Measurements from ENCODE around the gene C3orf20.

The C3orf20 gene

DNA sequence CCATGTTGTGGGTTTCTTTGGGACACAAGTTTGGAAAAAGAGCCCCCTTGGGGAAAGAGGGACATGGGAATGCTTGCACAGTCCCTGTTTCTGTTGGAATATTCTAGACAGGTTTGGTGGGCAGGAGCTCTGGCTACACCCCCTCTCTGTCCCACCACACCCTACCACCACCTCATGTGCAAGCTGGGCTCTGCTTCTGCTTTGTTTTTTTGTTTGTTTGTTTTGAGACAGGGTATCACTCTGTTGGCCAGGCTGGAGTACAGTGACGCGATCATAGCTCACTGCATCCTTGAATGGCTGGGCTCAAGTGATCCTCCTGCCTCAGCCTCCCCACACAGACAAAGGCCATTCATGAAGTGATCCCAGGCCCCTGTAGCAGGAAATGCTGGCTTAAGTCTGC is 86.9 kb downstream of the C3orf20 start:
- DNase-seq, result no peak

DNA sequence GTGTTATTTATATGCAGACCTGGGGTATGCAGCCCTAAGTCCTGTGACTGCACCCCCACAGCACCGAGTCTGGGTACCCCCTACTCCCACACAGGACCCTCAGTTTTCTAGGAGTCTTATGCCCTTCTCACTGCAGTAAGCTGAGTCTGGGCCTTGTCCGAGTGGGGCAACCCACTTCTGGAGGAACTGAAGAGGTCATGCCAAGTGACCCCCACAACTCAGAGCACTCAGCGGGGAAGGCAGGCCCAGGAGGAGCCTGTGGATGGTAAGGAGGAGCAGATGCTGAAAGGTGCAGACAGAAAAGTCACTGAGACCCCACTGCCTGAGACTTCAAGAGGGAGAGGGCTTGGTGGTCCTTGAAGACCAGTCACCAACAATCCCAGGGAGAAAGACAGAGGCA is 87.8 kb downstream of the C3orf20 start:
- no peak for DNase-seq

DNA sequence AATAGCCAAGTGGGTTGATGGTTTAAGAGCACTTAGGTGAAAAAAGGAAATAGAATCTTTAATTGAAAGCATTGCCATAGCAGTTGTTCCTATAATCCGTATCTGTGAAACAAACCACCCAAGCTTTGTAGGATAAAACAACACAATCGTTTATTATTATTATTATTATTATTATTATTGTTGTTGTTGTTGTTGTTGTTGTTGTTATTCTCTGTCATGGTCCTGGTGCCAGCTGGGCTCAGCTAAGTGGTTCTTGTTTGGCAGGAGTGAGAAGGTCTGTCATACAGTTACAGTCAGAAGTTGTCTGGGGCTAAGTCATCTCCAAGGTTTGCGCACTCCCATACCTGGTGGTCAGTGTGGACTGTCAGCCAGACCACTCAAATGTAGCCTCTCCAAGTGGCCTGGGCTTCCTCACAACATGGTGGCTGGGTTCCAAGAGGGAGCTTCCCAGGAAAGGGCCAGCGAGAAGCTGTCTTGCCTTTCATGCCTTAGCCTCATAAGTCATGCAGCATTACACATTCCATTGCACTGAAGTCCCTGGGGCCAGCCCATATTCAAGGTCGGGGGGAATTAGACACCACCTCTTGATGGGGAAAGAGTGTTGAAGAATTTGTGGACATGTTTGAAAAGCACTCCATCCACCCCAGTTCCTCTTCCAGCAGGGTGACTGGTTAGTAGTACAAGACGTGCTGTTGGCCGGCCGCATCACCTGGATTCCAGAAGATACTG is 89.6 kb downstream of the C3orf20 start:
- DNase-seq, result no peak

DNA sequence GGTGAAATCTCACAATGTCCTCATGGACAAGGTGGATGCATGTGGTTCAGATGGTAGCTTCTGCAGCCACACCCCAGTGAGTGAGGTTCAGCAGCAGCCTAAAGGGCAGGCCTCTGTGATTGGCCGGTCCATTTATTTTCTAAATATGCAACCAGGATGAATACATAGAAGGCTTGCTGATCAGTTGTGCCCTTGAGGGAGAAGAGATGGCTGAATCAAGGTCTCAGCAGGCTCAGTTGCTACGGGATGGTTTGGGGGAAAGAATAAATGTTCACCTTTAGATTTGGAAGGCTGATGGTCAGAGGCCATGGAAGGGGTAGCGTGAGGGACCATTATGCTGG is 90.1 kb downstream of the C3orf20 start:
- DNase-seq, result no peak

DNA sequence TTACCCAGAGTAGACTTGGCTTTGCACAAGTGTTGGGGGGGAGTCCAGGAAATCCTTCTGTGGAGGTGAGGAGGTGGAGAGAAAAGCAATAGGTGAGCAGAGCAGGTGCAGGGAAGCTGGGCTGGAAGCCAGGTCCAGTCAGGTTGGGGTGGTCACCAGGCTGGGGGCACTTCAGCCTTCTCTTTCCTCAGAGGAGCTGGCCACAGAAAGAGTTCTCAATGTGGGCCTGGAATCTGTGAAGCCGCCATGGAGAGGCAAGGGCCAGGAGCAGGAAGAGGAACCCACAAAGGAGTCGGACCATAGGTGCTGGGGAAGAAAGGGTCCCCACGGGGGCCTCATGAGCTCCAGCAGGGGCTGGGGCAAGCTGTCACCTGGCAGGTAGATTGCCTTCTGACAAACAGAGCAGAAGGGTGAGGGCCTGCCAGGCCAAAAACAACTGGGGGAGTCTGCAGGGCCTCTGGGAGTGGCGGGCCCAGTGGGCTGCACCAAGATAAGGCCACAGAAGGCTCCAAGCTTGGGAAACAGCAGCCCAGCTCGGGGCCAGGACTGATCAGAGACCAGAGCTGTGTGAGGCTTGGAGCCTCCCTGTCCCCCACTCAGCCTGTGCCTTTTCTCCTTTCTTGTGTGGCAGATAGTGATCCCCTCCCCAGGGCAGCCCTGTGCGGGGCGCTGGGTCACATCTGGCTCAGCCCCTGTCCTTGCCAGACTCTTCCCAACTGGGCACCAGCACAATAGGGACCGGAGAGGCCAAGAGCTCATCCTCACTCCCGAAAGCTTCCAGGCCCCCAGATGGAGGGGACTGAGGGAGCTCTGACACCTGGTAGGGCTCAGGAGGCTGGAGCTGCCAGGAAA is 90.9 kb downstream of the C3orf20 start:
- no peak for DNase-seq

DNA sequence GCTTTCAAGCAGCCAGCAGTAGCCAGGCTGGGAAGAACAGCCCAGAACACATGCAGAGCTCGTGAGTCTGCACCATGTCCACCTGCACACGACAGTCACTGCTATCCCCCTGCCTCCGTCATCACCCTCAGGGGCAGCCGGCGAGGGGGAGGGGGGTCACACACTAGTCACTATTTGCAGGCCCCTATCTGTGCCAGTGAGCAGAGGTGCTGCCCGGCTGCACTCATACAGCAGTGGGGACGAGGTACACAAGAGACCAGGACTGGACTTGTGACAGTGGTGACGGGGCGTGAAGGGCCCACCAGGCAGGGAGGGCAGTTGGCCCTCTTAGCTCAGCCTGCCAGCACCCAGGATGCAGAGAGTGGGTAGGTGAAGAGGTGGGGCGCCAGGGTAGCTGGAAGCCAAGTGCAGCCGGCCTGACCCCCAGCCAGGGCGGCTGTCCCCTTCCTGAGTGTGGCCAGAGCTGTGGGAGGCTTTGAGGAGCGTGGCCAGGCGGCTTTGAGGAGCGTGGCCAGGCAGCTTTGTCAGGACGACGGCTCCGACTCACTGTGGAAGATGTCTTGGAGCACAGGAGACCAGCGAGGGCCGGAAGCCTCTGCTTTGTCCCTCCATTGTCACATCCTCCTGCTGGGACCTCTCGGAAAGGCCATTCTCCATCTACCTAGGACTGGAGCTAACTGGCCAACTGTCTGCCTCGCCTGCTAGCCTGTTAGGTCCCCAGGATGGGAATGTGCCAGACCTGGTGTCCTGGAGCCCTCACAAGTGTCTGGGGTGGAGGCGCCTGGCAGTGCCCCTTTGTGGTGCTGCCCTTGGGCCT is 91.7 kb downstream of the C3orf20 start:
- no peak for DNase-seq

DNA sequence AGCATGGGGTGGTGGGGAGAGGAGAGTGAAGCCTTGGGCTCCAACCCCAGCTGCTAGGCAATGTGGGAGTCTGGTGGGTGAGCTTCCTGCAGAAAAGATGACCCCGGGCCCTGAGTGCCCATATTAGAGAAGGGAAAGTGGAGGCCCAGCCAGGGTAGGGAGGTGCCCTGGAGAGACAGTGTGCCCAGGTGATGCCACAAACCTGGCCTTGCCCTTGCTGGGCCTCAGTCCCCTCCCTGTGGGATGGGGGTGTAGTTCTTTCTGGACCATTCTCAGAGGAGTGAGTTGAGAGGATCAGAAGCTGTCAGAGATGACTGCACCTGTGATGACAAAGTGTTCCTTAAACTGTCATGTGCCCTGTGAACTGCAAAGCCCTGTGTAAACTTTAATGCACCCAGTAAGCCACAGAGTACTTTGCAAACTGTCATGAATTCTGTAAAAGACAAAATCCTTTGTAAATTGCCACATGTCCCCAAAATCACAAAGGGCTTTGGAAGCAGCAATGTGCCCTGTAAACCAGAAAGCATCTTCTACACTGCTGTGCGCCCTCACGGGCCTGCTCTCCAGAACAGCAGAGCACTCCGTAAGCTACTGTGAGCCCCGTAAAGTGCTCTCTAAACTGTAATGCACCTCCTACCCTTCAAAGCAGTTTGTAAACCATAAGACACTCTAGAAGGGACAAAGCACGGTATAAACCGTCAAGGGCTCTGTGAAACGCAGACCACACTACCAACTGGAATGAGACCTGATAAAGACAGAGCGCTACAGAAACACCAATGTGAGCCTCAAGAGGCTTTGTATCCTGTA is 92.5 kb downstream of the C3orf20 start:
- DNase-seq, result no peak

DNA sequence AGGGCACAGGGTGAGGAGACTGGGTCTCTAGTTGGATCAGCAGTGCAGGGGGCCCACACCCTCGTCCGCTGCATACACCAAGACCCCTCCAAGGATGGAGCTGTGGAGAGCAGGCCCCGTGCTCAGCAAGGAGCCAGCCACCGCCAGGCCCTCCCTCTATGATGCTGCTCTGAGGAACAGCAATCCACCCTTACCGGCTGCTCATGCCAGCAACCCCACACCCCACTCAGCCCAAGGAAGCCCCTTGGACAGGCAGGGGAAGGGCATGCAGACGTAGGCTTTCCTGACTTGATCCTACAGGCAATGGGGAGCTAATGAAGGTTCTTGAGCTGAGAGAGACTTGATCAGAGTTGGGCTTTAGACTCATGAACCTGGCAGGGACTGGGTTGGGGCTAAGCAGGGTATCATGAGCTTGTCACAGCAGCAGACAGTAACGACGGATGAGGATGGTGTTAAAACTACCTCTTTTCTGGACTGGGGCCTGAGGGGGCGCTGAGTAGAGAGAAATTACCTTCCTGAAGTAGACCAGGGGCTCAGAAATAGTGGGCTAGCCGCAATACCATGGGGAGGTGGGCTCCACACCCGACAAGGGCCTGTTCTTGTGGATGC is 93.3 kb downstream of the C3orf20 start:
- no peak for DNase-seq

DNA sequence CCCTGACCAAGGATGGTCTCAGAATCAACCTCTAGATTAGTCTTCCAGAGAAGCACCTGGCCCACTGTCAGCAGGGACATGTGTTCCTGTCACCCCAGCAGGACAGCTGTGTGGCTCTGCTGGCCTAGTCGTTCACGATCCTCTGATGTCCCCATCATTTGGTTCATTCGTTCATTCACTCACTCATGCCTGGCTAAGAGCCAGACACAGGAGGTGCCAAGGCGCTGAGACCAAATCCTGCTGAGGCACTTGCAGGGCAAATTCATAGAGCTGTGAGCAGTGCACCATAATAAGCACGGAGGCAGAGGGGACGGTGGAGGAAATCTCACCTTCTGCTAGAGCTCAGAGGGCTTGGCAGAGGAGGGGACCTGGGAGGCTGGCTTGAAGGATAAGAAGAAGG is 93.9 kb downstream of the C3orf20 start:
- no peak for DNase-seq

DNA sequence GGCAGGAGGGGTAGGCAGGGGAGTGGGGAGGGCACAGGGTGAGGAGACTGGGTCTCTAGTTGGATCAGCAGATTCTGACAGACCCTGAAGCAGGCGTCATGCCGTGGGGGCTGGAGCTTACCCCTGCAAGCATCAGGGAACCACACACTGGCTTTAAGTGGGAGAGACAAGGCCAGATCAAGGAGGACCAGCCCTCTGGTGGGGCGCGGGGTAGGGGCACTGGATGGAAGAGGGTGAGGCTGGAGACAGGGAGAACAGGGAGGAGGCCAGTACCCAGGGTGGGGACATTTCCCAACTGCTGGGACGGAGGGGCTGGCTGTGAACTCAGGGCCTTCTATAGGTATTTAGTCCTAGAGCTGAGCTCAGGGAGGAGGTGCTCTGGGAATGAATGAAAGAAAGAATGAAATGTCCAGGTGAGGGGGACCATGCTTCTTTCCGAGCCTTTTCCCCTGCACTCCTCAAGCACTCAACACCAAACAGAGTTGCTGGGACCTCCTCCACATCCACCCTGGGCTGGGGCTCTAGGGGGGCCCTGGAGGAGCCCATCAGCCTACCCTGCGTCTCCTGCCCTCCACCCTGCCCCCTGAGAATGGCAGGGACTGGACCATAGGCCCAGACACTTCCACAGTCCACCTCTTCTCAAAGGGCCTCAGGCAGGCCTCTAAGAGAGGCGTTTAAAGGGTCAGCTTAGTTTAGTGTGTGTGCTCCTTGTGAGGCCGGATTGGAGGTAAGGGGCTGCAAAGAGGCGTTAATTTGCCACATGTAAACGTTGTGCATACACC is 94.8 kb downstream of the C3orf20 start:
- DNase-seq, result no peak

DNA sequence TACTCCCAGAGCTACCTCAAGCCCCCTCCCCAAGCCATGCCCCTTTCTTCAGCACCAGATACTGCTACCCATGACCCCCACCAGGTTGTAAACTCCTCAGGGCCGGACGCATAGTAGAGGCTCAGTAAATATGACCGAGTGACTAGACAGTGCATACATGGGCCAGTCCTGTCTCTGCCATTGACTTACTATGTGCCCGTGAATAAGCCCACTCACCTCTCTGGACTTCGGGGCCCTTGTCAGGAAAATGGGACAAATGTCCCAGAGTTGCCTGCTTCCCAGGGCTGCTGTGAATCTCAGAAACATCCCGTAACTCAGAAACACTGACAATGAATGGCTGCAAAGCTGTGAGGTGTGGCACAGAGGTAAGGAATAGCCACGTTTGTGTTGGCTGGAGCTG is 95.7 kb downstream of the C3orf20 start:
- DNase-seq, result no peak

DNA sequence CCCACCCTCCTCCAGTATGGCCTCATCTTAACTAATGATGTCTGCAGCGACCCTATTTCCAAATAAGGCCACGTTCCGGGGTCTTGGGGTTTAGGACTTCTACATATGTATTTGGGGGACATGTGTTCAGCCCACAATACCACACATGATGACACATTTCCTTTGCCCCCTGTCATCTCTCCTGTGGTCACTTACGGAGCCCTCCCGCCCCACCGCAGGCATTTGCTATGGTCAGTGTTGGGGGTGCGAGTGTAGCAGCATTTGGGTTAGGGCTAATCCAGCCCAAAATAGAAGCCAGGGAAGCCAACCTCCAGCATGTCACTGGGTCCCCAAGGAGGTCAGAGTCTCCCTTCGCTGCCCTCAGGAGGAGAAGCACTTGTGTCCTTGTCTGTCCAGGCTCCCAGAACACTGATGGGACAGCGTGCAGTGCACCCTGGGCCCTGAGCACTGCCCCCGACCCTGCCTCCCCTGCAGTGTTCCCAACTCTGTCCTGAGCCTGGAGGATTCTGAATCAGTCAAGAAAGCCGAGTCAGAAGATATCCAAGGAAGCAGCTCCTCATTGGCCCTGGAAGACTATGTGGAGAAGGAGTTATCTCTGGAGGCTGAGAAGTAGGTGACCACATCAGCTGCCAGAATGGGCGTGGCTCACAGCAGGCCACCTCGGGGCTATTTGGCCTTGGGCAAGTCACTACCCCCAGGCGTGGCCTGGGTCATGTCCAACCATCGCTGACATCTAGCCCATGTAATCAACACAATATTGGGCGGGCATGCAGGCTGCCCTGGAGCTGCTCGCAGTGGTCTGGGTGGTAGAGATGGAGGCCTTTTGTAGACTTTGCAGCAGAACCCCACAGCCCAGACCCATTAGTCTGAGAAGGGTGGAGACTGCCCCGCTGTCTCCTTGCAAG is 96.9 kb downstream of the C3orf20 start:
- DNase-seq, result no peak

DNA sequence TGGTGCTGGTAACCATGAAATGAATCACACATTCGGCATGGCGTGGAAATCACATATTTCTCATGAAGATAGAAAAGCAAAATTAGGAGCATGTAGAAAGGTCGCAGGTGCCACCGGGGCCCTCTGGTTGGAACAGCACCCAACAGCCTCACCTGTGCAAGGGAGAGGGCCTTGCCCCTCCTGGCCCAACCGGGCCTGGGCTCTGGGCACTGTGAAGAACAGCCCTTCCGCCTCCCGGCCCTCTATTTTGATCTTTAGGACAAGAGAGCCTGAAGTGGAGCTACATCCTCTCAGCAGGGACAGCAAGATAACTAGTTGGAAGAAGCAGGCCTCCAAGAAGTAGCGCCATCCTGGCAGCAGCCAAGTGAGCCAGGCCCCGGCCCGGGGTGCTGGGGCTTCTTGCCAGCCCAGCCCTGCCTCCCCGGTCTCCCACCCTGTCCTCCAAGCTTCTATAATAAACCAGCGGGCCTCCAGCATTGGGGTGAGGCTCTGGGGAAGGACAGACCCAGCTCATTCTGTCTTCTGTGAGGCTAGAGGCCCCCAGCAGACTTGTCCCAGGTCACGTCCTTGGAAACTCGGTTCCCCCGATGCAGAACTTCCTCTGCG is 97.7 kb downstream of the C3orf20 start:
- no peak for DNase-seq

DNA sequence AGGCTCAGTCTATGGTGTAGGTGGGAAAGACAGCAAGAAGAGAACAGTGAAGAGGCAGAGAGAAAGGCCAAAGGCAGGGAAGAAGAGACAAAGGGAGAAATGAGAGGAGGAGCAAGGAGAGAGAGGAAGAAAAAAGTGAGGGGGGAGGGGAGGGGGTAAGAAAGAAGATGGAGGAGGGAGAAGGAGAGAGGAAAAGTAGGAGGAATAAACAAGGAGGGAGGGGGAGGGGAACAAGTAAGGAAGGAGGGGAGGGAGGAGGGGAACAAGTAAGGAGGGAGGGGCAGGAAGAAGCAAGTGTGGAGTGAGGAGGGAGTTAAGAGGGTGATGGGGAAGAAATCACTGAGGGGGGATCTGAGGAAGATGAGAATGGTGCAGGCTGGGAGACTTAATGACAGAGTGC is 98.3 kb downstream of the C3orf20 start:
- DNase-seq, result no peak

DNA sequence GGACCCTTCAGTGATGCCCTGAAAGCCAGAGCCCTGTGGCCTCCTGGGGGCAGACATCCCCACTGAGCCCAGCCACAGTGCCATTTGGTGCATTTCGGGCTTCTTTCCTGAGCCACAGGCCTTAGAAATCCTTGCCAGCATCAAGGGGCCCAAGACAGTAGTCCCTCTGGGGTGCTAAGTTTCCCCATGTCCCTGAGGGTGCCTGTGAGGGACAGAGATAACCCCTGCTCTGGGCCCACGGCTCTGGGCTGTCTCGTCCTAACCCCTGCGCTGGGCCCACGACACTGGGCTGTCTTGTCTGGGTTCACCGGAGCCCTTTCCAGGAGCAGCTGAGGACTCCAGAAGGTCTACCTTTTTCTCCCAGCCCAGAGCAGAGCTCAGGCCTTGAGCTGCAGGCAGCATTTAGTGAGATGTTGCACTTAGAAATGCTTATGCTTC is 98.8 kb downstream of the C3orf20 start:
- no peak for DNase-seq

DNA sequence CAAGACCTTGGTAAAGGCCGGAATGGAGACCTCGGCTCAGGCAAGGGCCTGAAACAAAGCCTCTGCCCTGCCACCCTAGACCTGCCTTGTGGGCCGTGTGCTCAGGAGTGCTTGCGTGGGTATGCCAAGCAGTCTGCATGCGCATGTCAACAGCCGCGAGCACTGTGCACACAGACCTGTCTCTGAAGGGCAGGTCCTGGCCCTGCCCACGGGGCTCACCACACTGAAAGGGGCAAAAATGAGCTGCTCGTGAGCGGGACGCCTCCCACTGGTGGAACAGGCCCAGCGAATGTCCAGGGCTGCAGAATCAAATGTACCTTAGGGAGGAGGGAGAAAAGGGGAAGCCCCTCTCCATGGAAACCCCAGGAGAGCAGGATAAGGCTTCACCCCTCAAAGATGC is 99.5 kb downstream of the C3orf20 start:
- no peak for DNase-seq

DNA sequence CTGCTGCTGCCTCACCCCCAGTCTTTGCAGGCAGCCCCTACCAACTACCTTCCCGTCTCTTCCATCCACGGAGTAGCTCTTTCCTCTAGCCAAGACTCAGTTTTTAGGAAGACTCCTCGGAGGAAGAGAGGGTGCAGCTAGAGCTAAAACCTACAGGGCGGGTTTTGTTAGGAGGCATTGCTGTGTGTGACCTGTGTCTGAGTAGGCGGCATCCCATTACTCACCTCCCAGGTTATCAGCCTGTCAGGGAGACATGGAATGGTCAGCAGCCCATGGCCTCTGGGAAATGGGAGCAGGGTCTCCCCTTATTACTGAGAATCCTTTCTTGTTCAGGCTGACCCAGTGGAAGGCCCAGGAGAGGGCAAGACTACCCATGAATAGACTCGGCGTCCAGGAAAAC is 100.1 kb downstream of the C3orf20 start:
- DNase-seq, result no peak

DNA sequence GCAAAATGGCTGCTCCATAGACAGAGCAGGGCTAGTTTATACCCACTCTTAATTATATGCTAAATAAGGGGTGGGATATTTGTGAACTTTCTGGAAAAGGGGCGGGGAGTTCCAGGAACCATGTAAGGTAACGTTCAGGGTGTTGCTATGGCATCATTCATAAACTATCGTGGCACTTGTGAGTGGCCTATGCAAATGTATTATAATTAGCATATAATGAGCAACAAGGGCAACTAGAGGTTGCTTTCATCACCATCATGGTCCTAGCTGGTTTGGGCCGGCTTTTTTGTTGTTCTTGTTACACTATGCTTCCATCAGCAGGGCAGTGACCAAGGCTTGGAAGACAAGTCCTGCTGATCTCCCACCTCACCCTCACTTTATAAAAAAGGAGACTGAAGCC is 100.6 kb downstream of the C3orf20 start:
- no peak for DNase-seq

DNA sequence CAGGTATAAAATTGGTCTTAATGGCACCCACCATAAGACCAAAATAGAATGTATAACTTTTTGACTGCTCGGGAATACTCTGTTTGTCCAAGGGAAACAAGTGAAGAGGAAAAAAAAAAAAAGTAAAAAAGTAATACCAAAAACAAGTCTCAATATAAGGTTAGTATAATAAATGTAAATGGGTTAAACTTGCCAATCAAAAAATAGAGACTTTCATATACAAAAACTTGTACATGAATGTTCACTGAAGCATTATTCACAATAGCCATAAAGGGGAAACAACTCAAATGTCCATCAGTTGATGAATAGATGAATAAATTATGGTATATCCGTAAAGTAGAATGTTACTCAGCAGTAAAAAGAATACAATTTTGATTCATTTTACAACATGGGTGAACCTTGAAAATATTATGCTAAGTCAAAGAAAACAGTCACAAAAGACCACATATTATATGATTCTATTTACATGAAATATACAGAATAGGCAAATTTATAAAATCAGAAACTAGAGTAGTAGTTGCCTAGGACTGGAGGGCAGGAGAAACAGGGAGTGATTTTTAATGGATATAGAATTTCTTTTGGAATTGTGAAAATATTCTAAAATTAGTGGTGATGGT is 104.2 kb downstream of the C3orf20 start:
- no peak for DNase-seq

Data from CD4-positive, alpha-beta T cell treated with Interleukin-4 for 1 hour (primary cell).